H1 (cell line): Measurements from ENCODE around the gene PCGF6.
"Not testable (repeated sequence)": the region's sequence is repeated elsewhere in the genome, so short reads cannot be mapped to it uniquely, and the experiment has no call there.

Experiments used
- CTBP2 ChIP-seq: IDR thresholded peaks from 2 replicates; pipeline ENCODE4 v1.7.0; 2011; ENCODE audit warnings: borderline replicate concordance, mild to moderate bottlenecking, moderate library complexity, mixed read lengths, low read length; ENCODE audit not compliant: insufficient read depth, insufficient read length
- EP300 ChIP-seq, 2 experiments: IDR thresholded peaks; 1 replicate in 1 of 2; 2 replicates in 1 of 2; pipeline ENCODE4 v1.6.1; 2011 to 2012; ENCODE audit warnings: low read depth in 2 of 2, low read length in 2 of 2, mild to moderate bottlenecking in 2 of 2, borderline replicate concordance in 1 of 2, inconsistent platforms in 1 of 2, moderate library complexity in 1 of 2
- GABPA ChIP-seq: IDR thresholded peaks from 2 replicates; pipeline ENCODE4 v1.6.1; 2011; ENCODE audit warnings: mild to moderate bottlenecking, low read length, moderate library complexity, borderline replicate concordance; ENCODE audit not compliant: insufficient read depth
- HDAC2 ChIP-seq, 2 experiments: fragments of 300-600 bp in 1 of 2; sonication (generic) in 1 of 2; IDR thresholded peaks; 2 replicates each; pipeline ENCODE4 v1.6.1; 2011 to 2012; ENCODE audit warnings: low read depth in 2 of 2, low read length in 2 of 2, mild to moderate bottlenecking in 2 of 2, moderate library complexity in 2 of 2, borderline replicate concordance in 1 of 2, inconsistent platforms in 1 of 2
- POLR2A ChIP-seq, 2 experiments: IDR thresholded peaks; 1 replicate in 1 of 2; 2 replicates in 1 of 2; pipeline ENCODE4 v1.6.1; 2011; ENCODE audit warnings: low read depth in 2 of 2, low read length in 2 of 2, mild to moderate bottlenecking in 2 of 2; ENCODE audit errors: control extremely low read depth in 1 of 2
- POLR2AphosphoS5 ChIP-seq: IDR thresholded peaks from 2 replicates; pipeline ENCODE4 v1.6.1; 2011; ENCODE audit warnings: low read depth, low read length
- TAF1 ChIP-seq: IDR thresholded peaks from 2 replicates; pipeline ENCODE4 v1.6.1; 2011; ENCODE audit warnings: mild to moderate bottlenecking, low read depth, low read length
- TF ChIP-seq, protein P1 (sequence below), 3 experiments: IDR thresholded peaks; 1 replicate in 2 of 3; 2 replicates in 1 of 3; pipeline versions ENCODE4 v1.5.1 to v1.6.1; 2011; ENCODE audit warnings: low read length in 3 of 3, mild to moderate bottlenecking in 3 of 3, inconsistent platforms in 2 of 3, low read depth in 1 of 3, moderate library complexity in 1 of 3; ENCODE audit not compliant: insufficient read depth in 1 of 3; ENCODE audit errors: control extremely low read depth in 1 of 3
- TF ChIP-seq, protein P2 (sequence below): IDR thresholded peaks from 2 replicates; pipeline ENCODE4 v1.6.1; 2011; ENCODE audit warnings: low read depth, mild to moderate bottlenecking, low read length; ENCODE audit not compliant: insufficient read depth

DNA sequence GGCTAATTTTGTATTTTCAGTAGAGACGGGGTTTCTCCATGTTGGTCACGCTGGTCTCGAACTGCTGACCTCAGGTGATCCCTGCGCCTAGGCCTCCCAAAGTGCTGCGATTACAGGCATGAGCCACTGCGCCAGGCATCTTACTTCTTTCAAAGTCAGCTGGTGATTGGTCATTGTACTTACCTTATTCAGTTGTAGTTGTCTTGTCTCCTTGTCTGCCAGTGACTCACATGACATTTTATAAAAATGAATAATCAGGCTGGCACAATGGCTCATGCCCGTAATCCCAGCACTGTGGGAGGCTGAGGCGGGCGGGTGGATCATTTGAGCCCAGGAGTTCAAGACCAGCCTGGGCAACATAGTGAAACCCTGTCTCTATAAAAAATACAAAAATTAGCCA is 9.9 kb upstream of the PCGF6 start:
- TF ChIP-seq, protein P1, sequence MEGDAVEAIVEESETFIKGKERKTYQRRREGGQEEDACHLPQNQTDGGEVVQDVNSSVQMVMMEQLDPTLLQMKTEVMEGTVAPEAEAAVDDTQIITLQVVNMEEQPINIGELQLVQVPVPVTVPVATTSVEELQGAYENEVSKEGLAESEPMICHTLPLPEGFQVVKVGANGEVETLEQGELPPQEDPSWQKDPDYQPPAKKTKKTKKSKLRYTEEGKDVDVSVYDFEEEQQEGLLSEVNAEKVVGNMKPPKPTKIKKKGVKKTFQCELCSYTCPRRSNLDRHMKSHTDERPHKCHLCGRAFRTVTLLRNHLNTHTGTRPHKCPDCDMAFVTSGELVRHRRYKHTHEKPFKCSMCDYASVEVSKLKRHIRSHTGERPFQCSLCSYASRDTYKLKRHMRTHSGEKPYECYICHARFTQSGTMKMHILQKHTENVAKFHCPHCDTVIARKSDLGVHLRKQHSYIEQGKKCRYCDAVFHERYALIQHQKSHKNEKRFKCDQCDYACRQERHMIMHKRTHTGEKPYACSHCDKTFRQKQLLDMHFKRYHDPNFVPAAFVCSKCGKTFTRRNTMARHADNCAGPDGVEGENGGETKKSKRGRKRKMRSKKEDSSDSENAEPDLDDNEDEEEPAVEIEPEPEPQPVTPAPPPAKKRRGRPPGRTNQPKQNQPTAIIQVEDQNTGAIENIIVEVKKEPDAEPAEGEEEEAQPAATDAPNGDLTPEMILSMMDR (IDR thresholded peaks at IDR 0.05; ENCODE audit: control extremely low read depth in 1 of 3, insufficient read depth in 1 of 3, low read depth in 1 of 3, low read length in 3 of 3), result not testable (repeated sequence)
- TF ChIP-seq POLR2AphosphoS5; POLR2A (IDR thresholded peaks at IDR 0.05; ENCODE audit: control extremely low read depth in 1 of 2, low read depth in 2 of 2, low read length in 2 of 2); HDAC2 (IDR thresholded peaks at IDR 0.05; ENCODE audit: borderline replicate concordance in 1 of 2, low read depth in 2 of 2, low read length in 2 of 2); EP300 (IDR thresholded peaks at IDR 0.05; ENCODE audit: borderline replicate concordance in 1 of 2, low read depth in 2 of 2, low read length in 2 of 2); TAF1; CTBP2; GABPA: not testable (repeated sequence)
- TF ChIP-seq, protein P2, sequence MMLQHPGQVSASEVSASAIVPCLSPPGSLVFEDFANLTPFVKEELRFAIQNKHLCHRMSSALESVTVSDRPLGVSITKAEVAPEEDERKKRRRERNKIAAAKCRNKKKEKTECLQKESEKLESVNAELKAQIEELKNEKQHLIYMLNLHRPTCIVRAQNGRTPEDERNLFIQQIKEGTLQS, result not testable (repeated sequence)
